GM12878 (cell line): ENCODE measurements around the gene ZMYND10. TPM values are rescaled to one million over a fixed set of nuclear protein-coding genes. Genes with fewer than 3 reads are reported as not detected.

Source experiments
- ATAC-seq: fragments of 200-7000 bp; cut with Tn5 transposase; 3 replicates; pipeline ENCODE4 v1.9.1; 2020; ENCODE audit warnings: mild to moderate bottlenecking, moderate library complexity
- BruUV-seq: library from RNA; stranded (reverse); fragments of 400-500 nt; replicated peaks from 2 replicates; lab custom pipeline; 2021; lab: Mats Ljungman, UMichigan
- CTCF ChIA-PET: fragments of 300-600 bp; sonication (Branson Sonifier 250); formaldehyde crosslinking; extraction: SDS; loops from one replicate; lab custom pipeline; 2021; ENCODE audit warnings: inconsistent platforms; lab: Yijun Ruan, JAX
- POLR2A ChIA-PET: fragments of 350-600 bp; formaldehyde crosslinking; extraction: SDS; loops from one replicate; lab custom pipeline; 2021; ENCODE audit warnings: inconsistent platforms; lab: Charles Lee
- RAD21 ChIA-PET: fragments of 300-600 bp; sonication (Branson Sonifier 250); formaldehyde crosslinking; loops from one replicate; lab custom pipeline; 2023; ENCODE audit warnings: antibody characterized with exemption; ENCODE audit not compliant: unreplicated experiment; lab: Charles Lee
- SMC1A ChIA-PET: fragments of 300-600 bp; sonication (Branson Sonifier 250); formaldehyde crosslinking; loops from one replicate; lab custom pipeline; 2023; ENCODE audit not compliant: unreplicated experiment, uncharacterized antibody; lab: Charles Lee
- DNase-seq: peaks from one replicate; pipeline ENCODE4 v3.0.0-alpha.2; 2011; ENCODE audit warnings: low read depth, low spot score
- FAIRE-seq: peaks from 3 replicates; lab custom pipeline; 2011; peaks lifted over from hg19 to GRCh38; lab: Jason Lieb, UNC
- H2AFZ ChIP-seq: 2 replicates; pipeline ENCODE4 v1.6.0; 2011; ENCODE audit warnings: low read depth, low read length, control low read depth; ENCODE audit not compliant: control insufficient read depth
- H3K27ac ChIP-seq: 2 replicates; pipeline ENCODE4 v1.5.1; 2011; ENCODE audit warnings: control low read depth; ENCODE audit not compliant: control insufficient read depth, insufficient read depth
- H3K27me3 ChIP-seq, 2 experiments: replicated peaks in 1 of 2; 2 replicates each; pipeline versions ENCODE4 v1.6.0 to v1.6.1; 2011; ENCODE audit warnings: low read length in 1 of 2; ENCODE audit not compliant: control insufficient read depth in 2 of 2, insufficient read depth in 2 of 2
- H3K36me3 ChIP-seq, 2 experiments: 2 replicates each; pipeline ENCODE4 v1.5.1; 2011; ENCODE audit warnings: low read length in 1 of 2; ENCODE audit not compliant: control insufficient read depth in 2 of 2, insufficient read depth in 2 of 2
- H3K4me1 ChIP-seq: 2 replicates; pipeline ENCODE4 v1.6.1; 2011; ENCODE audit warnings: mild to moderate bottlenecking, low read length, moderate library complexity, mixed read lengths; ENCODE audit not compliant: control insufficient read depth, insufficient read depth
- H3K4me2 ChIP-seq: 2 replicates; pipeline ENCODE4 v1.6.0; 2011; ENCODE audit warnings: control low read depth; ENCODE audit not compliant: control insufficient read depth, insufficient read depth
- H3K4me3 ChIP-seq: fragments of 200-600 bp; sonication (generic); 2 replicates; pipeline ENCODE4 v1.5.1; 2016
- H3K79me2 ChIP-seq: 2 replicates; pipeline ENCODE4 v1.6.0; 2011; ENCODE audit warnings: low read length; ENCODE audit not compliant: control insufficient read depth, insufficient read depth
- H3K9ac ChIP-seq: 2 replicates; pipeline ENCODE4 v1.8.0; 2011; ENCODE audit warnings: low read length, control low read depth, mixed read lengths; ENCODE audit not compliant: control insufficient read depth, insufficient read depth
- H3K9me3 ChIP-seq: replicated peaks from 3 replicates; pipeline ENCODE4 v1.5.1; 2011; ENCODE audit warnings: mild to moderate bottlenecking, low read length; ENCODE audit not compliant: control insufficient read depth, insufficient read depth
- H4K20me1 ChIP-seq: 2 replicates; pipeline ENCODE4 v1.6.0; 2011; ENCODE audit not compliant: control insufficient read depth, insufficient read depth
- BRCA1 ChIP-seq: IDR thresholded peaks from 2 replicates; pipeline ENCODE4 v1.6.1; 2011; ENCODE audit warnings: low read depth, low read length, improper control_type of control experiment
- CHD1 ChIP-seq: IDR thresholded peaks from 2 replicates; pipeline ENCODE4 v1.6.1; 2012; ENCODE audit warnings: low read depth, low read length, improper control_type of control experiment
- EGR1 ChIP-seq, 2 experiments: IDR thresholded peaks; 1 replicate in 1 of 2; 2 replicates in 1 of 2; pipeline ENCODE4 v1.6.1; 2011 to 2012; ENCODE audit warnings: low read depth in 2 of 2, low read length in 2 of 2, borderline replicate concordance in 1 of 2, mild to moderate bottlenecking in 1 of 2, moderate library complexity in 1 of 2
- NR2C1 ChIP-seq: fragments of 450-650 bp; IDR thresholded peaks from 2 replicates; pipeline ENCODE4 v1.6.1; 2017; ENCODE audit warnings: antibody characterized with exemption, mild to moderate bottlenecking, moderate library complexity
- WRNIP1 ChIP-seq: IDR thresholded peaks from 2 replicates; pipeline ENCODE4 v1.6.1; 2011; ENCODE audit warnings: low read depth, low read length, improper control_type of control experiment, borderline replicate concordance
- WGBS: methylation state at CpG from one replicate; pipeline ENCODE4 v1.1.6; 2016; ENCODE audit warnings: low lambda C conversion rate; ENCODE audit not compliant: insufficient replicate concordance, insufficient coverage; ENCODE audit errors: missing lambda C conversion rate; 5-methylcytosine and 5-hydroxymethylcytosine counted together
- in situ Hi-C: fragments of 300-500 bp; cut with MboI; formaldehyde crosslinking; loops from 9 replicates; pipeline ENCODE4 v1.14.3; 2018; ENCODE audit warnings: mixed read lengths
- intact Hi-C: fragments of 100-400 bp; cut with micrococcal nuclease; formaldehyde crosslinking; loops from one replicate; pipeline ENCODE4 v1.14.2; 2022; ENCODE audit not compliant: unreplicated experiment
- polyA plus RNA-seq, 11 experiments: library from polyadenylated mRNA; depleted of rRNA in 4 of 11; unstranded in 6 of 11; stranded (reverse) in 5 of 11; fragments of >200 nt; fragmentation: Nextera tagmentation in 4 of 11; fragmentation: Illumina TruSeq in 1 of 11; extraction: Ambion mirVana in 4 of 11; extraction: Trizol in 1 of 11; gene quantifications; 1 replicate in 1 of 11; 2 replicates in 10 of 11; pipeline versions ENCODE4 v1.2.1 to v1.2.3, GENCODE V29; 2011 to 2016; ENCODE audit warnings: inconsistent platforms in 2 of 11, missing spikeins in 2 of 11, low read depth in 1 of 11
- total RNA-seq, 4 experiments: library from RNA; depleted of rRNA in 3 of 4; stranded (reverse); fragments of >200 nt in 3 of 4; fragmentation: Illumina TruSeq in 1 of 4; extraction: Trizol in 1 of 4; gene quantifications; 2 replicates each; pipeline versions ENCODE4 v1.2.1 to v1.2.3, GENCODE V29; 2013 to 2021
- TF ChIP-seq, protein P1 (sequence below): fragments of 450-650 bp; IDR thresholded peaks from 2 replicates; pipeline ENCODE4 v1.6.1; 2017; ENCODE audit warnings: borderline replicate concordance
- TF ChIP-seq, protein P2 (sequence below): fragments of 450-650 bp; IDR thresholded peaks from 2 replicates; pipeline ENCODE4 v1.6.1; 2018; ENCODE audit warnings: borderline replicate concordance, mild to moderate bottlenecking; ENCODE audit not compliant: partially characterized antibody

ZMYND10 gene
- total and polyA plus RNA-seq, 10 of the 15 experiments (the other 5 are each of a cell fraction or from before 2014, with no cell fraction given) = 0.11 to 1.0 (median 0.37) TPM

- Histone ChIP-seq H3K4me2 (no peak overlapping the region), H3K9ac (no peak overlapping the region), H3K27ac (no peak overlapping the region), H3K9me3 (no peaks in the 10 kb centered on the region), H4K20me1 (peaks cover 2% of the 10 kb centered on the region; the same call in 1 of the 2 replicates), H3K36me3 (peaks cover 8 to 26% of the 10 kb centered on the region in 2 experiments; a peak in 2 of 4 replicates), H2AFZ (no peak overlapping the region), H3K79me2 (peaks cover 52% of the 10 kb centered on the region), H3K4me3 (no peak overlapping the region), H3K27me3 (no peaks in the 10 kb centered on the region), H3K4me1 (peaks cover 30% of the 10 kb centered on the region)
- DNase-seq (no peak), FAIRE-seq (no peak), ATAC-seq (no peak)
- TF ChIP-seq, protein P1, sequence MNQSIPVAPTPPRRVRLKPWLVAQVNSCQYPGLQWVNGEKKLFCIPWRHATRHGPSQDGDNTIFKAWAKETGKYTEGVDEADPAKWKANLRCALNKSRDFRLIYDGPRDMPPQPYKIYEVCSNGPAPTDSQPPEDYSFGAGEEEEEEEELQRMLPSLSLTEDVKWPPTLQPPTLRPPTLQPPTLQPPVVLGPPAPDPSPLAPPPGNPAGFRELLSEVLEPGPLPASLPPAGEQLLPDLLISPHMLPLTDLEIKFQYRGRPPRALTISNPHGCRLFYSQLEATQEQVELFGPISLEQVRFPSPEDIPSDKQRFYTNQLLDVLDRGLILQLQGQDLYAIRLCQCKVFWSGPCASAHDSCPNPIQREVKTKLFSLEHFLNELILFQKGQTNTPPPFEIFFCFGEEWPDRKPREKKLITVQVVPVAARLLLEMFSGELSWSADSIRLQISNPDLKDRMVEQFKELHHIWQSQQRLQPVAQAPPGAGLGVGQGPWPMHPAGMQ = no peak
- TF ChIP-seq BRCA1 (no peak), CHD1 (no peak), EGR1 (IDR thresholded peaks at IDR 0.05; ENCODE audit: borderline replicate concordance in 1 of 2, low read depth in 2 of 2, low read length in 2 of 2) (no peak), NR2C1 (no peak), WRNIP1 (no peak)
- TF ChIP-seq, protein P2, sequence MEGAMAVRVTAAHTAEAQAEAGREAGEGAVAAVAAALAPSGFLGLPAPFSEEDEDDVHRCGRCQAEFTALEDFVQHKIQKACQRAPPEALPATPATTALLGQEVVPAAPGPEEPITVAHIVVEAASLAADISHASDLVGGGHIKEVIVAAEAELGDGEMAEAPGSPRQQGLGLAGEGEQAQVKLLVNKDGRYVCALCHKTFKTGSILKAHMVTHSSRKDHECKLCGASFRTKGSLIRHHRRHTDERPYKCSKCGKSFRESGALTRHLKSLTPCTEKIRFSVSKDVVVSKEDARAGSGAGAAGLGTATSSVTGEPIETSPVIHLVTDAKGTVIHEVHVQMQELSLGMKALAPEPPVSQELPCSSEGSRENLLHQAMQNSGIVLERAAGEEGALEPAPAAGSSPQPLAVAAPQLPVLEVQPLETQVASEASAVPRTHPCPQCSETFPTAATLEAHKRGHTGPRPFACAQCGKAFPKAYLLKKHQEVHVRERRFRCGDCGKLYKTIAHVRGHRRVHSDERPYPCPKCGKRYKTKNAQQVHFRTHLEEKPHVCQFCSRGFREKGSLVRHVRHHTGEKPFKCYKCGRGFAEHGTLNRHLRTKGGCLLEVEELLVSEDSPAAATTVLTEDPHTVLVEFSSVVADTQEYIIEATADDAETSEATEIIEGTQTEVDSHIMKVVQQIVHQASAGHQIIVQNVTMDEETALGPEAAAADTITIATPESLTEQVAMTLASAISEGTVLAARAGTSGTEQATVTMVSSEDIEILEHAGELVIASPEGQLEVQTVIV = no peak
- no TSS peak for BruUV-seq
- ChIA-PET RAD21 (interaction anchor here (0.6 kb wide), 1 partner anchor 104 kb away, joined by 3 read pairs; no protein-coding TSS in a partner anchor), CTCF (interaction anchor here (0.5 to 2.7 kb wide), 4 partner anchors 9 to 718 kb away, joined by 3 to 12 read pairs (median 3); partner anchors contain the start of gene ZMYND10), POLR2A (no interaction called here), SMC1A (interaction anchor here (0.5 to 1.1 kb wide), 3 partner anchors 15 to 1033 kb away, joined by 3 read pairs; no protein-coding TSS in a partner anchor)
- intact Hi-C loops = no loop called here
- in situ Hi-C loops = loop anchor here (10.0 kb wide), 1 partner anchor 1031 kb away; the partner anchor contains the start of gene MANF
- 95% methylated on average over 5 of the region's 5 CpGs for WGBS
These were observed 8.7 kb upstream of the ZMYND10 start for GRCh38 chr3:50354186-50354764.
